Midbrain (tissue), 1 donor: ENCODE results near the gene CST9.
"Not testable (repeated sequence)": the region's sequence is repeated elsewhere in the genome, so short reads cannot be mapped to it uniquely, and the experiment has no call there.

Source experiments
- DNase-seq: peaks from one replicate; lab custom pipeline; 2025; lab: John Stamatoyannopoulos, UW

CST9 gene

DNA sequence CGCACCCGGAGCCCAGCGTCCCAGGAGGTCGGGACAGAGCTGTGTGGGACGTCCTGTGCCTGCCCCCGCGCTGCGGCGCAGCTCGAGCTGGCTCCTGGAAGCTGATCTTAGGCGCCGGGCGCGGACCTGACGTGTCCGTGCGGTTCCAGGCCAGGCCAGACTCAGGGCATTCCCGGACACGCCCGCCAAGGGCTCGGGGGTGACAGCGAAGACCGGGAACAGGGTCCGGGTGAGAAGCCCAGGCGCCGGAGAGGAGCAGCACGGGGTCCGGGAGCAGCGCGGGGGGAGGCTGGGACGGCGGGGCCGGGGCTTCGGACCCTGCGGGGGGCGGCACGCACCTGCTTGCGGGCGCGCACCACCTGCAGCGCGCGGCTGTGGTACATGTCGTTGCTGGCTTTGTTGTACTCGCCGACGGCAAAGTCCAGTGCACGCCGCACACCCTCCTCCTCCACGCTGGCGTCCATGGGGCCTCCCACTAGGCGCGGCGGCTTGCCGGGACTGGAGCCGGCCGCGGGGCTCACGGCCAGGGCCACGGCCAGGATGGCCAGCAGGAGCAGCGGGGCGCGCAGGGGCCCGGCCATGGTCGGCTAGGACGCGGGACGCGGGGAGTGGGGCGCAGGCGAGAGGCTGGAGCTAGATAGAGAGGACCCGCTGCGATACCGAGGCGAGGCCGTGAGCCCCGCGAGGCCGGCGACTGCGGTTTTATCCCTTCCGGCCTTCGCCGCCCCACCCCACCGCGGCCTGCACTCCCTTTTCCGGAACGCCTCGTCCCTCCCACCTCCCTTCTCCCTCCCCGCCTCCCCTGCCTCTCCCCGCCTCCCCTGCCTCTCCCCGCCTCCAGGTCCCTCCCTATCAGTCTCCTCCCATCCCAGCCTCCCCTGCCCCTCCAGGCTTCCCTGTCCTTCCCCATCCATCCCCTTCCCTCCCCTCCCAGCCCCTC is 31.8 kb upstream of the CST9 start, which contains the start of gene CST3:
TSS of gene CST3 (minus strand) at position 674 of the 940 bp plus-strand sequence. CDS start at position 581, 93 bp downstream.
- peak; percentile 75 for DNase-seq

DNA sequence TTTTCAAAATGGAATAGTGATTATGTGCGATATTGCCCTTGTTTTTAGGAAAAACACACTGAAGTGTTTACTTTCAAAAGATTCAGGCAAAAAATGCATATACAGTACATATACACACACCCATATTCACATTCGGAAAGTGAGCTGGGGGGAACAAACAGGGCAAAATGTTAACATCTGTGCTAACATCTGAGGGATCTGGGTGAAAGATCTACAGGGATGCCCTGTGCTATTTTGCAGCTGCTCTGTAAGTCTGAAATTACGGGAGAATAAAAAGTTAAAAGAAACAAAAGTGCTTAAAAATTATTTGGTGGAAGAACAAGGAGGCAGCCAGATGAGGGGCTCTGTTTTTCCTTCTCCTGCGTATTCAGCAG is 31.2 kb upstream of the CST9 start:
- no peak for DNase-seq

DNA sequence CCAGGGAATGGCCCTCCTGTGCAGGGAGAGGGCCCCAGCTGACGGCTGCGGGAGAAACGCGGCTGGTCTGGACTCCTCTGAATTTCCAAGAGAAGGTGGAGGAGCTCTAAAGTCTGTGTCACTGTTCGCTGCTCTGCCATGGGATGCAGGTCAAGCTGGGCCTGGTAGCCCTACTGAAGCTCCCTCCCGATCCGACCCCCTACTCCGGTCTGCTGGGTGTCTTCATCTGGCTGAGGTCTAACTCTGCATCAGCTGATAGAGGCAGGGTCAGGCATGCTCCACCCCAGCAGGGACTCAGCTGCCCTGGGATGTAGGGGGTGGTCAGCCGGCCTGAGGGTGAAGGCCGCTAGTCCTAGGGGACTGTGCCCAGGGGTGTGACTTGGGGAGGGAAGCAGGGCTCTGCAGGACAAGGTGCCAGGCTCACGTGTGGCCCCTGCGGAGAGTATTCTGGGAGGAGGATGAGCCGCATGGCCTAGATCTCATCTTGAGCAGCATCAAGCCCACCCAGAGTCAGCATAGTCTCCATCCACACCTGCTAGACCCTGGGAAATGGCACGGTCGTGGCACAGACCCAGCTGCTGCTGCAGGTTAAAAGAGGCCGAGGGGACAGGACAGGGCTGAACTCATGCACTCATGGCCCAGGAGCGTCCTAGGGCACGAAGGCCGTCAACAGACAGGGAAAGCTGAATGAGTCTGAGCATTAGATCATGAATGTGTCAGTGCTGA is 30.6 kb upstream of the CST9 start:
- no peak for DNase-seq

DNA sequence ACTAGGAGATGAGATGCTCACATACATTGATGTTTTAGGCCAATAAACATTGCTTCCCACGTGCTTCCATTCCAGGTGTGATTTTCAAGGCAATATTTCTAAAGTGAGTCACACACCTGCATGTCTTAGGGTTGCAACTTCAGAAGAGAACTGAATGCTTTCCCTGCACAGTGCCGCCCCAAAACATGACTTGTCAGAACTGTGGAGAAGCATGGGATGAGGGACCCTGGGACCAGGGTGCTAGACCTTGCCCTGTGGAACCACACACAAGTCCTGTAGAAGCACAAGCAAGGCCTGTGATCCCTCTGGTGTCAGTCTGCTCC is 30.0 kb upstream of the CST9 start:
- DNase-seq: not testable (repeated sequence)

DNA sequence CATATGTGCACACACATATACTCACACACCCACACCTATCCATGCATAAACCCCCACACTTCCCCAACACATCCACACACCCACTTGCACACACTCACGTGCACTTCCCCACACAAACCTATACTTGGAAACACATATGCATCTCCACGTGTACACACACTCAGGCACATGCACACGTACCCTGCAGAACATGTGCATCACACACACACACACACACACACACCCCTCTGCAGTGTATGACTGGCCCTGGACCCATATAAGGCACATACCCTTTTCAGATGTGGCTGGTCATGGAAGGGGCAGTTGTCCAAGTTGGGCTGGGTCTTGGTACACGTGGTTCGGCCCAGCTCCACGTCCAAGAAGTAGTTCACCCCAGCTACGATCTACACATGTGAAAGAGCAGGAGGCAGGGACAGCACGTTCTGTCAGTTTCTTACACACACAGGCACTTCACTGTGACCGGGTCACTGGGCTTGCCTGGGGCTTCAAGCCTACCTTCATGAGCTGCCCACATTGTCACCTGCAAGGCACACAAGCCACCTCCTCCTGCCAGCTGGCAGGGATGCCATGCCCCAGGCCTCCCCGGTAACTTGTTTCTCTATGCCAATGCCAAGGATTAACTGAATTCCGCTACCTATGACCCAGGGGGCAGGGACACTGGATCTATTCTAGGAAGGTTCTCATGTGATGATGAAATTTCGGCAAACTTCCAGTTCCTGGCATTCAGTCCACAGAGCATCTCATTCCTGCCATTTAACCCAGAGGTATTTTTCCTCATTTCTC is 29.5 kb upstream of the CST9 start:
- DNase-seq: no peak

DNA sequence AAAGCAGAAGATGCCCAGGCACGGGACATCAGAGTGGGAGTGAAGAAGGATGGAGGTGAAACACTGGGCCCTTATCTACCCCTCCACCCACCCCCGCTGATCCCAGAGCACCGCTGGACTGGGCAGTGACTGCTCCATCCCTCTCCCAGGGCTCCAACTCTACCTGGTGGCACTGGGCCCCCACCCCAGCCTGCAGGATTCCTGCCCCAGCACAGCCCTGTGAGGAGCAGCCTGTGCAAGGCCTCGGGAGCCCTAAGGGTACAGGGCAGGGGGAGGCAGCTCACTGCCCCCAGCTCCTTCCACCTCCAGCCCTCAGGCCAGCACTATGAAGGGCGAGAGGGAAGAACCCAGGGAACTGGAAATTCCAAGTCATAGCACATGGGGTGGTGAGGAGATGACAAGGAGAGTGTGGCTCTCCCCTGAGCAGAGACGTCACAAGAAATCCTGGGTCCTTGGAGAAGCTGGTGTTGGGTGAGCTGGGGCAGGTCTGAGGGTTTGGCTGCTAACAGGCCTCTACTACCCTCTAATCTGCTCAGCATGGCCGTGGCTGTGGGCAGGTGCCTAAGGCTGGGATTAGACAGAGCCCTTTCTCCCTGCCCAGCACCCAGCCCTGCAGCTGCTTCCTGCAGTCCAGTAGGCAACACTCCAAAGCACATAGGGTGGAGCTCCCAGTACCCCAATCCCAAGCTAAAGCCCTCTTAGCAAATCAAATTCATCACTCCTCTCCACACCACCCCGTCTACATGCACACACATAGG is 28.5 kb upstream of the CST9 start:
- no peak for DNase-seq

DNA sequence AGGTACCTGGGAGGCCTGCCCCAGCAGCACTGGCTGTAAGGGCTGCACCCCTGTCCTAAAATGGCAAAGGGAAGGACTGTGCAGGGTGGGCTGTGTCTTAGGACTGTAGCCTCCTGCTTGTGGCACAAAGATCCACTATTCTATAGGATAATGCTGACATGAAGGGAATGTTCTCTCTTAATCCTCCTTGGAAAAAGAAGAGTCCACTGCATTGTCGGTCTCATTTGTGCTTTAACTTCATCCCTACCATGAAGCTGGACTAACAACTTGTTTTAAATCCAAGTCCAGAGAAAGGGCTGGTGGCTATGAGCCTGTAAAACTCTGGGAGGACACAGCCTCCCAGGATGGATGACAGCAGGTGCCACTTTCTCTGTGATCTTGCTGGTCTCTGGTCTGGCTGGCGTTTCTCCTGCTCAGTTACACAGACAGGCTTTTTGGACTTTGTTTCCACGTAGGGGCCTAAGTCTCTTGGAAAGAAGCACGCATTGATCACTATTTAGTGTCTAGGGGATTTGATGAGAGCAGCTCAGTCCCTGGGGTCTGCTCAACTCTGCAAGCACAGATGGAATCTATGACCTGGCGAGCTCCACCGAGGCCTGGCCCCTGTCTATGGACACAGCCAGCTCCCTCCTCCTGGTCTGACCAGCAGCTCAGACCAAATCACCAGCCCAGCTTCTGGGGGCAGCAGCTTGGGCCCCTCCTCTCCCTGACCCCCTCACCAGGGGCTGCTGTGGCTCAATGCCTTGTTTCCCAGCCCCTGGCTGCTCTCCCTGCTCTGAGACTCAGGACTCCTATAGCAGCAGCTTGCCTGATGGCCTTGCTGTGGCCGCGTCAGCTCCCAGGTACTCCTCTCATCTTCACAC is 27.2 kb upstream of the CST9 start:
- no peak for DNase-seq

DNA sequence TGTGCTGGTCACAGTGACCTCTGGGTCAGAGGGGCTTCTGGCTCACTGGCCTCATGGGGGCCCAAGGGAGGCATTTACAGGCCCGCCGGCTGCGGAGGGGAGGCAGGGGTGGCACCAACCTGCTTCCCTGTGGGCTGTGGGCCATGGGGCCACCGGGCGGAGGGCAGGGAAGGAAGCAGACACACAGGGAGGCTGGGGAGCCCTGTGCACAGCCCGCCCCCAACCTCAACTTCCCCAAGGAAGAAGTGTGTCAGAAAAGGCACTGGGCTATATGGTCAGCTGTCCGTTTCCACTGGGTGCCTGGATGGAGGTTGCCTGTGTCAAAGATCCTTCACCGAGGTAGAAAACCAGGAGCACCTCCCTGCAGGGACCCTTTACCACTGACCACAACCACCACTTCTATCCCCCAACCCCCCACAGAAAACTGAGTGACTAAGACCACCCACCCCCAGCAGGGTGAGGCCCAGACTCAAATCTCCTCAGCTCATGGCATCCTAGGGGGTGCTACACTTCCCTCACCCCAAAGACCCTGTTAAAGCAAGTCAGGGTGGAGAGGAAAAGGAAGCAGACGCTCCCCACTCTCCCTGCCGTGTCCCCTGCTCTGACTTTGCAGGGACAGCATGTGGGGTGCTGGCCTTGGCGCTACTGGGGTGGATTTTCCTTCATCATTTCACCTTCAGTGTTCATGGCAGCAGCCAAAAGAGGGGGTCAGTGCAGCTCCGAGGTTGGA is 26.4 kb upstream of the CST9 start:
- DNase-seq: peak; percentile 10

DNA sequence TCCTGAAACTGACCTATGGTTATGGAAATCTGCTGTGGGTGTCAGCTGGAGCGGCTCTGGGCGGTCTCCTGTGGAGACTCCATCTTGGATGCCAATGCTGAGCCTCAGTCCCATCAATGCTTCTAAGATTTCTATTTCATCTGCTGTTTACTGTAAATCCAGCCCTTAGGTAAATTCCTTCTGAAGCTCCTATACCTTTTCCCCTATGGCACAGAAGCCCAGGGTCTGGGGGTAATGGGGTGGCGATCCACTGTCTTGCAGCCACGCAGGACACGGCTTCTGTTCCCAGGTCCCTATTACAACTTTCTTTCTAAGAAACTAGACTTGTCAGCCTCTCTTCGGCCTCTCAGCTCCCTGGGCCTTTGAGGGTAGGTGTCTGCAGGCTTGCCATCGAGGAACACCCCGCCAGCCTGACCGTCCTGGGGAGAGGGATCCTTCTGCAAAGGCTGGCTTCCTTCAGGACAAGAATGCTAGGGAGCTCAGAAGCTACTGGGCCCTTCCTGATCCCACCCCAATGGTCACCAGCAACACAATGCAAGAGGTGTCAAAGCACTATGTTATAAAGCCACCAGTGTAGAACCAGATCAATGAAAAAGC is 25.6 kb upstream of the CST9 start:
- no peak for DNase-seq

DNA sequence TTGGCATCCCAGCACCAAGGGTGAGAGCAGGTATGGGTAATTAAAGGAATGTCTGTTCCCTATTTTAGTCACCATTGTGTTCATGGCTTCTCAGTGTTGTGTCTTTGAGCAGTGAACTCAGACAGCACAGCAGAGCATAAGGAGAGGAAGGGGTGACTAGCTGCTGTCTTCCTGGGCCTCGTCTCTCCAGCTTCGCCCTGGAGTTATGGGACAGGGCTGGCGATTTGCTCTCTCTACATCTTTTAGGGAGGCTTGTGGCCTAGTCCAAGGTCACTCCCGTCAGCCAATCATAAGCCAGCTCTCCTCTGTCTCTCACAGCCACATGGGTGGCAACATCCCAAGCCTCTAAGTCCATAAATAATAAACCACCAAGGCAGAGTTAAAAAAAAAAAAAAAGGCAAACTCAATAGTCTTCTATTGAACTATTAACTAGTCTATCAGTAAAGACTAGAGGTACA is 24.7 kb upstream of the CST9 start:
- DNase-seq: no peak

DNA sequence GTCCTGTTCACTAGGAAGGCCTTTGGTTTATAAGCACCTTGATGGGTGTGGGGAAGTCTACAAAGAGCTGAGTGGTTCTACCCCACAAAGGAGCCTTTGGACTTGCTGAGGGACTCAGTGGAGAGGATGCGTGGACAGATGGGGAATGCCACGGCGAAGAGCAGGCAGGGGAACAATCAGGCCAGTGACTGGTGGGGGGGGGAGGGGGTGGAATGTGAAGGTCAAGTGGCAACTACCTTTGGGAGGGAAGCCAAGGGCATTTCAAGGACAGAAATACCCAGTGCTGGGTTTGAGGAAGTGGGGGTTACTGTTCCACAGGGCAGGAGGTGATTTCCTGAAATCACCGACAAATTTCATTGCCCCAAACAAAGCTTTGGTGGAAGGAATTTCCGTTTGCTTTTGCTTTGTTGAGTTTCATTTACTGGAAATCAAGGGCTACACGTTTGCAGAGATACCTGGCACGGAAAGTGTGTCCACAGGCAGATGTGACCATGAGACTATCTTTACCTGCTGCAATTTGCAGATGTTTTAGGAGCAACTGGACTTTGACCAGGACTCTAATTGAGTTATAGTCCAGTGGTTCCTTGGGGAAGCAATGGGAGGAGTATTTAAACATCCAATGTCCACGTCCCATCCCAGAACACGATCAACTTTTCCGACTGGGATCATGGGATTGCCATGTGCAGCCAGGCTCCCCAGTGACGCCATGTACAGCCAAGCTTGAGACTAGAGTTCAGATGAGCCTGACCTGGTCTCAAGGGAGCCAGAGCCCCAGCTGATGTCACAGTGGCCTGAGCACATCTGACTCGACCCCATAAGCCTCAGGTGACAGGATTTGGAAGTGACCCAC is 24.1 kb upstream of the CST9 start:
- DNase-seq: no peak

DNA sequence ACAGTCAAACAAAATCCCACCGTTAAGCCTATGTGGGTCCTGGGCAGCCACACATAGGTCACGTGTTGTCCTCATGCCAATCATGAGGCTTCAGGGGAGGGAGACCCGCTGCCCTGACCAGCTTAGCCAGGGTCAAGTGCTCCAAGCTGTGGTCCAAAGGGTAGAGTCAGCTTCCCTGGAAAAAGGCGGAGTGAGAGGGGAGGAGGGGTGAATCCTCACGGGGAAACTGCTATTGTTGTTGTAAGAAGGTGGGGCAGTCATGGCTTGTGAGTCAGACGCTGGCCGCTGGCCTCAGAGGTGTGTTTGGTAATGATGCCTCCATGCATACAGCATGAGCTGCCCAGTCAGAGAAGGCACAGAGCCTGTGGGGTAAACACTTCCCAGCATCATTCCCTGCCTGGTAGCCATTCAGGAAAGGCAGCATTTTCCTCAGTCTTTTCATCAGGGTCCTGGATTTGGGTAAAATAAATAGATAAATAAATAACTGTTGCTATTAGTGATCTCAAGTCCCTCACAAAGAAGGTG is 23.4 kb upstream of the CST9 start:
- no peak for DNase-seq

DNA sequence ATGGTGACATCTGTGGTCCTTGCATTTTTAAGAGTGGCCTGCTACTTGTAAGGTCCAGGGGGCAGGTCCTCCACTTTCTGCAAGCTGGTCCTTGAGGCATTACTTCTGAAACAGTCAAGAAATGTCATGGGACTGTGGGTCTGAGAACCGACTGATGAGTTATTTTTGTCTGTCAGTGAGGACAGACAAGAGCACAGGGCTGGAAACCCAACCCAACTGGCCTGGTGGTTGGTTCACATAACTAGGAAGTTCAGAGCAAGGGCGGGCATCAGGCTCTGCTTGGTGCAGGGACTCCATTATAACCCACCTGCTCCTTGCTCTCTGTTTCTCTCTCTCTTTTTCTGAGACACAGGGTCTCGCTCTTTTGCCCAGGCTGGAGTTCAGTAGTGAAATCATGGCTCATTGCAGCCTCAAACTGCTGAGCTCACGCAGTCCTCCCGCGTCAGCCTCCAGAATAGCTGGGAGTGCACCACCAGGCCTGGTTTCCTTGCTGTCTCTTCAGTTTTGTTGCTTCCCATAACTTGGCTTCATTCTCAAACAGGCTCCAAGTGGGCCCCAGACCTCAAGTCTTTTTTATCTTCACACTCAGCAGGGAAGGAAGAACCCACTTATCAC is 22.8 kb upstream of the CST9 start:
- no peak for DNase-seq

DNA sequence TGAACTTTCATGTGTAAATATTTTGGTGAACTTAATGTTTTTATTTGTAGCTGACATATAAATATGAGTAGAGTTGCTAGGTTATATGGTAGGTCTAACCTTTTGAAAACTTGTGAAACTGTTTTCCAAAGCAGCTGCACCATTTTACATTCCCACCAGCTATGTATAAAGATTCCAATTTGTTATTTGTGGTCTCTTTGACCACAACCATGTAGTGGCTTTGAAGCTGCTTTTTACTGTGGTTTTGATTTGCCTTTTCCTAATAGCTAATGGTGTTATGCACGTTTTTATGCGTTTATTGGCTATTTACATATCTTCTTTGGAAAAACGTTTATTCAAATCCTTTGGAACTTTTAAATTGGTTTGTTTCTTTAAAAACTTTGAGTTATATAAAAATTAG is 21.8 kb upstream of the CST9 start:
- DNase-seq: no peak

DNA sequence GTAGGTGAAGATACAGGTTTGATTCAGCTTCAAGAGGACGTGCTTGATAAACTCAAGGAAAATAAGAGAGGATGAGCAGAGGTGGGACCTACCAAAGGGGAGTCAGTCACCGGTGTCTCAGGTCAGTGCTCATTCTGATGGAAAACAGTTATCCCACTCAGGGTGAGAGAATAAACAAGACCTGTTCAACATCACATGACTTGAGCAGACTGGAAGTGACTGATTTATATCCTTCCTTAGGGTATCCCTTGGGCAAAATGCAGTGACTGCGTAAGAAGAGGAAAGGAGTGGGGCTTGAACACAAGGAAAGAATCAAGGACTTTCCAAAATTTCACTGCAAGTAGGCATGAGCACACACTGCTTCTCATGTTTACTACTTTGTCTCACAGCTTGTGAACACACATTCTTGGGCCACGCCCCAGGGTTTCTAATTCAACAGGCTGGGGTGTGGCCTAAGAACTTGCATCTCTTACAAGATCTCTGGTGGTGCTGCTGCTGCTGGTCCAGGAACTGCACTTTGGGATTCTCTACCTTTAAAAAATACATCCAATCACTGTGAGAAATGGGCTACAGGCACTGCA is 20.4 kb upstream of the CST9 start:
- DNase-seq: no peak

DNA sequence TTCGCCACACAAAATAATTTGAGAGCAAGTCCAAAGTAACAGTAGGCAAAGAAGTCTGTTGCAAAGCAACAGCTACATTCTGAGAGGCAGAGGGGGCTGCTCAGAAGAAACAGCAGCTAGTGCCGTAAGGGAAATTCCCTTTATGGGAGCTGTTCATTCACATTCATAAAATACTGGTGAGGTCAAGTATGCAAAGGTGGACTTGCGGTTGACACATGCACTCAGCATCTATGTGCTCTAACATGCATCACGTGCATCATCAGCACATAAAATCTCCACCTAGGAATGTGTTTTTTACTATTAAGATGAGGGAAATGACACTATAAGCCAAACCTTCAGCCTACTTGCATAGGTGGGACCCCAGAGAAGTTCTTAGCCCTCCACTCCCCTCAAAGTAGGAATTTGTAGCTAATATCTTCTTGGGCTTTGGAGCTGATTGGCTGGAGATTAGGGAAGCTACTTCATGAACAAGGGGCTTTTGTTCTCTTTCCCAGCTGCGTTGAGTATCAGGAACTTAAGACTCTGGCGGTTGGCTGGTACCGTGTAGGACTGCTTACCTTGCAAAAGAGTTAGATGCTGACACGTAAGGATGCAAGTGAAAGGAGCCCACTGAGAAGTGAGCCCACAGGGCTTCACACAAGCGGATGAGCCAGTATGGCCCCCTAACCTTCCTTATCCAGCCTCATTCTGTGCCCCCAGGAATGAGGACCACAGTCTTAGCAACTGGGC is 19.7 kb upstream of the CST9 start:
- DNase-seq: no peak

DNA sequence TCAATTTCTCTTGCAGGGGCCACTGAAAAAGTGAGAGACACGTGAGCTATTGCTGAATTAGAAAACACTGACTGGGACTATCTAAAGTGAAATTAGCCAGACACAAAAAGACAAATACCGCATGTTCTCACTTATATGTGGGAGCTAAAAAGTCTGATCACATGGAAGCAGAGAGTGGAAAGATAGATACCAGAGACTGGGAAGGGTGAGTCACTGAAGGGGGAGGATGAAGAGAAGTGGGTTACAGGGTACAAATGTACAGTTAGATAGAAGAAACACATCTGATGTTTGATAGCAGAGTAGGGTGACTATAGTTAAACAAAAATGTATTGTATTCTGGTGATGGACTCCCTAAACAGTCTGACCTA is 18.6 kb upstream of the CST9 start:
- DNase-seq: no peak
